ENCODE results near the gene ZSWIM3. TPM values are rescaled to one million over a fixed set of nuclear protein-coding genes. Genes with fewer than 3 reads are reported as not detected.

Gene ZSWIM3
- total and polyA plus RNA-seq, 2 of the 13 experiments (the other 11 are each of a cell fraction or from before 2014, with no cell fraction given), result 5.2 to 5.8 TPM

- TF ChIP-seq ZNF30 (CRISPR knock-in tag; IDR thresholded peaks at IDR 0.05), result peak; percentile 75; the same call in 1 of the 2 replicates
- TF ChIP-seq ZFP41 (CRISPR knock-in tag; IDR thresholded peaks at IDR 0.05; ENCODE audit: borderline replicate concordance), result peak; percentile 93; the same call in 1 of the 2 replicates
- peak; percentile 95 for TF ChIP-seq ZBED4 (CRISPR knock-in tag; IDR thresholded peaks at IDR 0.05; ENCODE audit: borderline replicate concordance)
- TF ChIP-seq USF2 (IDR thresholded peaks at IDR 0.05; ENCODE audit: low read depth, low read length), result peak; percentile 100
- peak; percentile 100 for TF ChIP-seq USF2 (CRISPR knock-in tag; IDR thresholded peaks at IDR 0.05; ENCODE audit: borderline replicate concordance)
- peak; percentile 97 for TF ChIP-seq ETV6 (CRISPR knock-in tag; conservative IDR thresholded peaks at IDR 0.05)
- peak; percentile 96 for TF ChIP-seq ZNF256 (CRISPR knock-in tag; conservative IDR thresholded peaks at IDR 0.05)
- TF ChIP-seq FUBP1 (CRISPR knock-in tag; IDR thresholded peaks at IDR 0.05; ENCODE audit: borderline replicate concordance), result peak; percentile 98; the same call in 1 of the 2 replicates
- TF ChIP-seq HDAC2 (CRISPR knock-in tag; IDR thresholded peaks at IDR 0.05), result peak; percentile 100
- no peak for TF ChIP-seq TRIM22 (IDR thresholded peaks at IDR 0.05)
- TF ChIP-seq RORA (CRISPR knock-in tag; IDR thresholded peaks at IDR 0.05), result peak; percentile 77; the same call in 1 of the 2 replicates
- no peak; the same call in 1 of the 2 replicates for TF ChIP-seq ZNF382 (CRISPR knock-in tag; IDR thresholded peaks at IDR 0.05; ENCODE audit: borderline replicate concordance)
- peak; percentile 95 for TF ChIP-seq ZBTB2 (CRISPR knock-in tag; IDR thresholded peaks at IDR 0.05; ENCODE audit: low read depth)
- TF ChIP-seq ZNF83 (CRISPR knock-in tag; IDR thresholded peaks at IDR 0.05; ENCODE audit: borderline replicate concordance), result peak; percentile 32; the same call in 1 of the 2 replicates
- TF ChIP-seq GATAD2A (CRISPR knock-in tag; IDR thresholded peaks at IDR 0.05), result peak; percentile 97
- peak; percentile 100 for TF ChIP-seq IRX3 (CRISPR knock-in tag; IDR thresholded peaks at IDR 0.05; ENCODE audit: borderline replicate concordance, low read depth)
These were observed 33.9 kb downstream of the ZSWIM3 start, which contains the start of the genes CTSA and NEURL2 (continued) for GRCh38 chr20:45890985-45891983.

Measured in HepG2 (cell line).